ENCODE results near the gene CHRNA4. TPM values are rescaled to one million over a fixed set of nuclear protein-coding genes. Genes with fewer than 3 reads are reported as not detected.

CHRNA4 gene
- total RNA-seq, 2 donors from 2014 or later = not detected

GRCh38 chr20:63294536-63294900 lies 66.6 kb downstream of the CHRNA4 start:
- no peaks in the 10 kb centered on the region for H3K36me3 Mint-ChIP-seq (ENCODE audit: insufficient read depth in 2 of 2)
- no peaks in the 10 kb centered on the region for H3K4me1 Mint-ChIP-seq (ENCODE audit: low read depth)
- DNase-seq = no peak
- peaks cover 6% of the 10 kb centered on the region for H3K27me3 Mint-ChIP-seq (ENCODE audit: low read depth)
- H3K9me3 Mint-ChIP-seq = no peaks in the 10 kb centered on the region
- no peak overlapping the region for H3K4me3 Mint-ChIP-seq
- no peak overlapping the region for H3K27ac Mint-ChIP-seq
- ATAC-seq (replicated peaks in 1 of 2) = no peak

GRCh38 chr20:63293871-63294535 lies 67.1 kb downstream of the CHRNA4 start:
- no peak overlapping the region for H3K27ac Mint-ChIP-seq
- H3K36me3 Mint-ChIP-seq (ENCODE audit: insufficient read depth in 2 of 2) = no peaks in the 10 kb centered on the region
- peaks cover 2% of the 10 kb centered on the region for H3K27me3 Mint-ChIP-seq (ENCODE audit: low read depth)
- ATAC-seq (replicated peaks in 1 of 2) = no peak
- no peaks in the 10 kb centered on the region for H3K9me3 Mint-ChIP-seq
- DNase-seq = no peak
- H3K4me1 Mint-ChIP-seq (ENCODE audit: low read depth) = no peaks in the 10 kb centered on the region
- no peak overlapping the region for H3K4me3 Mint-ChIP-seq

GRCh38 chr20:63293456-63293855 lies 67.7 kb downstream of the CHRNA4 start:
- Mint-ChIP-seq H3K9me3 (no peaks in the 10 kb centered on the region), H3K36me3 (ENCODE audit: insufficient read depth in 2 of 2) (no peaks in the 10 kb centered on the region), H3K4me3 (no peak overlapping the region), H3K4me1 (ENCODE audit: low read depth) (no peaks in the 10 kb centered on the region), H3K27me3 (ENCODE audit: low read depth) (no peaks in the 10 kb centered on the region), H3K27ac (no peak overlapping the region)
- no peak for ATAC-seq (replicated peaks in 1 of 2)
- no peak for DNase-seq

Other genes with a start within 250 kb of the CHRNA4 start
- 10 to 100 TPM; 39.1 to 43.2 TPM for gene YTHDF1, start 145.2 kb downstream of the CHRNA4 start, total RNA-seq
- gene BIRC7, start 125.4 kb downstream of the CHRNA4 start, total RNA-seq = under 1 TPM in 1 of 2 donors, not detected in 1; 0.74 TPM
- gene NKAIN4, start 106.9 kb downstream of the CHRNA4 start, total RNA-seq = not detected
- 10 to 100 TPM; 75.8 to 76.6 TPM for gene ARFGAP1, start 88.5 kb downstream of the CHRNA4 start, total RNA-seq
- under 1 TPM; 0.50 to 0.58 TPM for gene COL20A1, start 68.2 kb downstream of the CHRNA4 start, total RNA-seq
- gene KCNQ2, start 111.3 kb upstream of the CHRNA4 start, total RNA-seq = under 1 TPM; 0.44 to 0.65 TPM
- gene EEF1A2, start 137.7 kb upstream of the CHRNA4 start, total RNA-seq = 1 to 10 TPM in 1 of 2 donors, under 1 TPM in 1; 0.94 to 8.3 TPM
- 100 to 1,000 TPM in 1 of 2 donors, 10 to 100 TPM in 1; 91.0 to 130 TPM for gene PPDPF, start 159.4 kb upstream of the CHRNA4 start, total RNA-seq
- gene PTK6, start 176.0 kb upstream of the CHRNA4 start, total RNA-seq = 1 to 10 TPM in 1 of 2 donors, under 1 TPM in 1; 0.97 to 1.2 TPM
- not detected for gene SRMS, start 186.4 kb upstream of the CHRNA4 start, total RNA-seq
- under 1 TPM; 0.67 to 0.74 TPM for gene FNDC11, start 192.8 kb upstream of the CHRNA4 start, total RNA-seq
- gene HELZ2, start 212.9 kb upstream of the CHRNA4 start, total RNA-seq = 10 to 100 TPM in 1 of 2 donors, 1 to 10 TPM in 1; 8.8 to 31.2 TPM

Data from activated T-cell treated with anti-CD3 and anti-CD28 coated beads, Interleukin-2, amount 50 U/mL, for 72 hours (primary cell).